ENCODE measurements around the gene TLE4.

TLE4 gene

DNA sequence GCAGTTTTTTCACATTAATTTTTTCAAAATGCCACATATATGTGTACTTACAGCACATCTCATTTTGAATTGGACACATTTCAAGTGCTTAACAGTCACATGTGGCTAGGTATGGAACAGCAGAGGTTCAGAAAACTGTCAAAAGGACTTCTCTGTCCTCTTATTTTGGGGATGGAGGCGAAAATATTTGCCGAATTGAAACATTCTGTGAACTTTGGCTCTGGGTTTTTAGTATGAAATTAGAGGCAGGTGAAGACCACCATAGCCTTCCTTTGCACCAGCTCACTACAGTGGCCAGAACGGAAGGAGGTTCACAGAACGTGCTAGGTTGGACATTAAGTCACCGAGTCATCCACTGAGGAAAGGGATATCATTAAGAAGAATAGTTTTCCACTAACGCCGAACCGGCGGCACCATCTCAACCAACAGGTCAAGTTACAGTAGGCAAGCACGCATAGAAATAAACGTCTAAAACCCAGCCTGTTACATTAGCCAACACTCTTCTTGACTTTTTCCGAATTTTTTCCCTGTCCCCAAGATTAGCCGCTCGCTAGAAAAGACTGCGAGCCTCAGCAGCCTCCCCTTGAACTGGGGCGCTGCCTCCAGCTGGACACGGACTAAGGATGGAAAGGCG, 1.8 kb upstream of the TLE4 start:
- H3K27ac Mint-ChIP-seq, result peak overlapping the region; percentile 97
- DNase-seq, result no peak
- H3K9me3 Mint-ChIP-seq, result peaks cover 18% of the 10 kb centered on the region
- H3K4me3 Mint-ChIP-seq, result no peak overlapping the region
- TF ChIP-seq, protein P1, sequence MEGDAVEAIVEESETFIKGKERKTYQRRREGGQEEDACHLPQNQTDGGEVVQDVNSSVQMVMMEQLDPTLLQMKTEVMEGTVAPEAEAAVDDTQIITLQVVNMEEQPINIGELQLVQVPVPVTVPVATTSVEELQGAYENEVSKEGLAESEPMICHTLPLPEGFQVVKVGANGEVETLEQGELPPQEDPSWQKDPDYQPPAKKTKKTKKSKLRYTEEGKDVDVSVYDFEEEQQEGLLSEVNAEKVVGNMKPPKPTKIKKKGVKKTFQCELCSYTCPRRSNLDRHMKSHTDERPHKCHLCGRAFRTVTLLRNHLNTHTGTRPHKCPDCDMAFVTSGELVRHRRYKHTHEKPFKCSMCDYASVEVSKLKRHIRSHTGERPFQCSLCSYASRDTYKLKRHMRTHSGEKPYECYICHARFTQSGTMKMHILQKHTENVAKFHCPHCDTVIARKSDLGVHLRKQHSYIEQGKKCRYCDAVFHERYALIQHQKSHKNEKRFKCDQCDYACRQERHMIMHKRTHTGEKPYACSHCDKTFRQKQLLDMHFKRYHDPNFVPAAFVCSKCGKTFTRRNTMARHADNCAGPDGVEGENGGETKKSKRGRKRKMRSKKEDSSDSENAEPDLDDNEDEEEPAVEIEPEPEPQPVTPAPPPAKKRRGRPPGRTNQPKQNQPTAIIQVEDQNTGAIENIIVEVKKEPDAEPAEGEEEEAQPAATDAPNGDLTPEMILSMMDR (IDR thresholded peaks at IDR 0.05), result no peak
- H3K27me3 Mint-ChIP-seq (ENCODE audit: low read depth, poor library complexity), result peaks cover 8% of the 10 kb centered on the region
- H3K4me1 Mint-ChIP-seq, result peaks cover 37% of the 10 kb centered on the region
- peaks cover 11% of the 10 kb centered on the region for H3K36me3 Mint-ChIP-seq (ENCODE audit: low read depth)

GRCh38 chr9:79570448-79571308, 1.1 kb upstream of the TLE4 start:
- TF ChIP-seq, protein P1 (IDR thresholded peaks at IDR 0.05), result no peak
- Mint-ChIP-seq H3K4me1 (peaks cover 35% of the 10 kb centered on the region), H3K4me3 (no peak overlapping the region), H3K27me3 (ENCODE audit: low read depth, poor library complexity) (peaks cover 8% of the 10 kb centered on the region), H3K36me3 (ENCODE audit: low read depth) (peaks cover 14% of the 10 kb centered on the region), H3K9me3 (peaks cover 18% of the 10 kb centered on the region), H3K27ac (peak overlapping the region; percentile 97)
- DNase-seq, result peak; percentile 53

- peaks cover 12% of the 10 kb centered on the region for H3K9me3 Mint-ChIP-seq
- H3K27me3 Mint-ChIP-seq (ENCODE audit: low read depth, poor library complexity), result peaks cover 7% of the 10 kb centered on the region
- TF ChIP-seq, protein P1 (IDR thresholded peaks at IDR 0.05), result no peak
- peaks cover 21% of the 10 kb centered on the region for H3K36me3 Mint-ChIP-seq (ENCODE audit: low read depth)
- no peak for DNase-seq
- H3K4me1 Mint-ChIP-seq, result peaks cover 41% of the 10 kb centered on the region
- H3K4me3 Mint-ChIP-seq, result no peak overlapping the region
- H3K27ac Mint-ChIP-seq, result no peak overlapping the region
These were observed 355 bp downstream of the TLE4 start for GRCh38 chr9:79572032-79572607.

DNA sequence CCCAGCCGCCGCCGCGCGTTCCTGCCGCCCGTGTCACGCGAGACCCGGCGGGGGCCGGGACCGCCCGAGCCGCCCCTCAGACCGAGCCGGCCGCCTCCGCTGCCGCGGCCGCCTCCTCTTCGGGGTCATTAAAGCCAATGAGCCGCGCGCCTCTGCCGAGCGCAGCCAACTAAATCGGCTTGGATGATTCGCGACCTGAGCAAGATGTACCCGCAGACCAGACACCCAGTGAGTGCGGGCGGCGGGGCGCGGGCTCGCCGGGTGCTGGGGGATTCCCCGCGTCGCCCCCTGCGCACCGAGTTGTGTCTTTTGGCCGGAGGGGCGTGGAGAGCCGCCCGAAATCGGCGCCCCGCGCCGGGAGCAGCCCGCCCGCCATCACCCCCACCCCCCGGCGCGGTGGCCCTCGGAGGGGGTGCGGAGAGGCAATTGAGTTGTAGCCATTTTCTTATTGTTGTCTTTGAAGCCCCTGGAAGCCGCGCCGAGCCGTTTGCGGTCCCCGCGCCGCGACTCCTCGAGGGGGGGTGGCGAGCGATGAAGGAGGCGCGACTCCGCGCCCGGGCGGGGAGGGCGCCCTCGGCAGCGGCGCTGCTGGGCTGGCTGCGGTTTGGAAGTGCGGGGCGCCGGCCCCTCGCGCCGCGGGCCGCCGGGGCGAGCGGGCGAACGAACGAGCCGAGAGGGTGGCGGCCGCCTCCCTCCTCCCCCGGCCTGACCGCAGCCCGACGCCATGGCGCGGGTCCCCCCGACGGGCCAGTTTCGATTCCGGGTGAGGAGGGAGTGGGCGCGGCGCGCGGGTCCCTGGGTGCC, 1.0 kb downstream of the TLE4 start:
- TF ChIP-seq, protein P1 (IDR thresholded peaks at IDR 0.05), result no peak
- Mint-ChIP-seq H3K4me1 (peaks cover 48% of the 10 kb centered on the region), H3K27me3 (ENCODE audit: low read depth, poor library complexity) (peaks cover 3% of the 10 kb centered on the region), H3K27ac (no peak overlapping the region), H3K4me3 (peak overlapping the region; percentile 99), H3K36me3 (ENCODE audit: low read depth) (peaks cover 22% of the 10 kb centered on the region), H3K9me3 (peaks cover 8% of the 10 kb centered on the region)
- peak; percentile 76 for DNase-seq

DNA sequence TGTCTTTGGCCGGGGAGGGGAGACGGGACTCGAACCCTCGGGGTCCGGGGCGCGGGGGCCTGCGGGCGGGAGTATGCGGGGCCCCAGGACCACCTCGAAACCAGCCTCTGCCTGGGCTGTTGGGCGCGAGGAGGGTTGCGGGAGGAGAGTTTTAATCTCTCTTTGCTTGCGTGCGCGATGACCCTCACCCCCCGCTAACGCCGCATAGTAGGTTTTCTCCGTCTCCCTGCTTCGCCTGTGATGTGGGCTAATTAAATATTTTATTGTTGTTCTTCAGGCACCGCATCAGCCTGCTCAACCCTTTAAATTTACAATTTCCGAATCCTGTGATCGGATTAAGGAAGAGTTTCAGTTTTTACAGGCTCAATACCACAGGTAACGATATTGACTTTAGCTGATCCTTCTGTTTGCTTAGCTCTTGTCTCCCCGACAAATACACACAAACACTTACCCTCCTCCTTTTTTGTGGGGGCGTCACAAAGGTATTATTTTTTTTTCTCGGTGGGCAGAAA, 1.7 kb downstream of the TLE4 start:
- peaks cover 29% of the 10 kb centered on the region for H3K36me3 Mint-ChIP-seq (ENCODE audit: low read depth)

More for the DNA sequence above, 1.7 kb downstream of the TLE4 start:
- Mint-ChIP-seq H3K27ac (peak overlapping the region; percentile 98), H3K4me3 (peak overlapping the region; percentile 99), H3K4me1 (peaks cover 55% of the 10 kb centered on the region), H3K27me3 (ENCODE audit: low read depth, poor library complexity) (peaks cover 3% of the 10 kb centered on the region), H3K9me3 (peaks cover 4% of the 10 kb centered on the region)
- TF ChIP-seq, protein P1 (IDR thresholded peaks at IDR 0.05), result no peak
- DNase-seq, result no peak

Data from nephron progenitor cell (in vitro differentiated cells).